Muscle of back (tissue), 11 donors: ENCODE data around the gene ATP8B3. TPM values are rescaled to one million over a fixed set of nuclear protein-coding genes. Genes with fewer than 3 reads are reported as not detected.

Source experiments
- DNase-seq, 3 donors: peaks; one replicate each; pipeline versions ENCODE4 v3.0.0 to v3.0.0-alpha.2; 2013
- polyA plus RNA-seq, 10 donors: library from polyadenylated mRNA; unstranded; fragments of 120-200 nt; gene quantifications; one replicate each; pipeline ENCODE4 v1.2.1, GENCODE V29; 2013; ENCODE audit not compliant: insufficient read length in 10 of 10

Gene ATP8B3
- polyA plus RNA-seq, 10 donors: 0.51 to 0.80 (median 0.70) TPM

DNA sequence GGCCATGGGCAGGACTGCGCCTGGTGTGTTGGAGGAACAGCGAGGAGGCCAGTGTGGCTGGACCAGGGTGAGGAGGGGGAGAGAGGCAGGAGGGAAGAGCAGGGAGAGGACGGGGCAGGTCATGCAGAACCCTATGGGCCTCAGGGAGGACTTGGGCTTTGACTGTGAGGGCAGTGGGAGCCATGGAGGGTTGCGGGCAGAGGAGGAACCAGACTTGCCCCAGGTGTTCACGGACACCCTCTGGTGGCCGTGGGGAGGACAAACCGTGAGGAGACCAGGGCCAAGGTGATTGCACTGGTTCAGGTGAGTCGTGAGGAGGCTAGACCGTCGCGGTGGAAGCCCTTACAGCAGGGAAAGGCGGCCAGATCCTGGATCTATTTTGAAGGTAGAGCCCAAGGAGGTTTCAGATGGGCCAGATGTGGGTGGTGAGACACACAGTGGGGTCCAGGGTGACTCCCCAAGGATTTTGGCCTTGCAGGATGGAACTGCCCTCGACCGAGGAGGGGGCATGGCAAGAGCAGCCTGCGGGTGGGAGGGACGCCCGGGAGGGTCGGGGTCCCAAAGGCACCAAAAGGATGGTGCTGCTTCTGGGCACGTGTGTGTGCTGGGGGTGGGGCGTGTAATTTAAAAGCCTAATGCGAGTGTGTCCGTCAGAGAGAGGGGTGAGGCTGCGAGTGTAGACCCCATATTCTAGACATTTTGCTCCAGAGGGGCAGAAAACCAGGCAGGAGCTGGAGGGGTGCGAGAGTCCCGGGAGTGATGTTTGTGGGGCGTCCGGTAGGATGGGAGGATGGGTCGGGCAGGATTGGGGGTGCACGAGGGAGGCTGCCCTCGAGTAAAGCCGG, 39.0 kb upstream of the ATP8B3 start:
- no peak for DNase-seq

DNA sequence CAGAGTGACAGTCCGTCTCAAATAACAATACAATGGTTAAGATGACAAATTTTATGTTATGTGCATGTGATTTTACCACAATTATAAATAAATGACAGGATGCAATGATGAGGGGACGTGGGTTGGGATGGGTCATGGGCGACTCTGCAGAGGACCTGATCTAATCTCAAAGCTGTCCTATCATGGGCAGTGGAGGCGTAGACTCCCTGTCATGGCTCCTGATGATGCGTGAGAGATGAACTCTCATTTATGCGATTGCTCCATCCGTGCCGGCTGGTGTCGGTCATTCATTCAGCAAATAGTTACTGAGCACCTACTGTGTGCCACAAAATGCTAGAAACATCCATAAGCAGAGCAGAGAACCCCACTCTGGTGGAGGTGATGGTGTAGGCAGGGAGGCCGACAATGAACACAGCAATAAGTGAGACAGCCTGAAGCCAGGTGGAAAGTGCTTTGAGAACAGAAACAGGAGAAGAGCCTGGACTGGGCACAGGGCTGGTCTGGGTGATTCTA, 37.9 kb upstream of the ATP8B3 start:
- no peak for DNase-seq

DNA sequence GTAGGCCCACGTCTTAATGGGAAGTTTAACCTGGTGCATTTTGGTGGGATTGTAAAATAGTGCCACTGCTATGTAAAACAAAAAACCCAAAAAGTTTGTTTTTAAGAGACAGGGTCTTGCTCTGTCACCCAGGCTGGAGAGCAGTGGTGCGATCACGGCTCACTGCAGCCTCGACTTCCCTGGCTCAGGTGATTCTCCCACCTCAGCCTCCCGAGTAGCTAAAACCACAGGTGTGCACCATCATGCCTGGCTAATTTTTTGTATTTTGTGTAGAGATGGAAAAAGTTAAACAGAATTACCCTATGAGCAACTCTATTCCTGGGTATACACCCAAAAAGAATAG, 37.0 kb upstream of the ATP8B3 start:
- no peak for DNase-seq

DNA sequence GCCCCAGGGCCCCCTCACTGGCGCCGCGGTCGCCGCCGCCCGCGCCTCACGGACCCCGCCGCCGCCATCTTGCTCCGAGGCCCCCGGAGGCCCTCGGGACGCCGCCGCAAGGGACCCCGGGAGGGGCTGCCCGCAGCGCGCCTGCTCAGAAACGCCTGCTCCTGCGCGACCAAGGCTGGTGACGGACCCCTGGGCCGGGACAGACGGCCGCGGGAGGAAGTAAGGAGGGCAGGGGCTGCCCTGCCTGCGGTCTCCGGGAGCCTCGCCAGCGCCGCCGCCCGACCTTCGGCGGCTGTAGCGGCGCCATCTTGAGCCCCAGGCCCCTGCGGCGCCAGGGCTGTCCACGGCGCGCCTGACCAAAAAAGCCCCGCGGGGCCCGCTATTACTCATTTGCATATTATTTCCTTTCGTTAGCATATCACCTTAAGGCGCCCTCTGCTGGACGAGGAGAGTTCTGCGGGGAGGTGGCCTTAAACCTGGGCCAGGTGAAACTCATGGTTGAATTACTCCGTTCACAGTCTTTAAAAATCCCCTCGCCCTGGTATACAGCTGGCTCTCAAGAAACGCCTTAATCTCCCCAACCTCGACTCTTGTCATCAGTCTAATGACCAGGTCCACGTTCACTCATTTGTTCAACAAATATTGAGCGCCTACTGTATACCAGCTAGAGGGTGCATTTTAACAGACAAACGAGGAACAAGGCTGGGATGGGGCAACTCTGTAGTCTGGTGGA, 36.5 kb upstream of the ATP8B3 start, which contains the start of gene REXO1:
TSS of gene REXO1 (minus strand) at position 85 of the 733 bp plus-strand sequence. CDS start 125 bp downstream, outside the sequence.
- DNase-seq: peak; percentile 94 to 99 (median 96)

- peak in 2 of 3 donors; percentile 54 to 70 for DNase-seq
Measured at GRCh38 chr19:1847684-1848398, 35.8 kb upstream of the ATP8B3 start.

DNA sequence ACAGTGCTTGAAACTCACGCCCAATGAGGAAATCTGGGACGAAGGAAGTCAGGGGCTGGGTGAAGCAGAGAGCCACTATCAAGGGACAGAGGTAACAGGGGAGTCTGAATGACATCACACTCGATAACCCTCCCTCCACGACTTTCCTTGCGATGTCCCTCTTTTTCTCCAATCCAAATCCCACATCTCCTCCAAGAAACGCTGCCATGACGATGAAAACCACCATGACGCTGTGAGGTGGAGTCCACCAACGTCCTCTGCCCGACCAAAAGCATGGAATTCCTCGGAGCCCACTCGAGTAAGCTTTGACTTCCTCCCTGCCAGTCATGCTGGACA, 35.2 kb upstream of the ATP8B3 start:
- no peak for DNase-seq

DNA sequence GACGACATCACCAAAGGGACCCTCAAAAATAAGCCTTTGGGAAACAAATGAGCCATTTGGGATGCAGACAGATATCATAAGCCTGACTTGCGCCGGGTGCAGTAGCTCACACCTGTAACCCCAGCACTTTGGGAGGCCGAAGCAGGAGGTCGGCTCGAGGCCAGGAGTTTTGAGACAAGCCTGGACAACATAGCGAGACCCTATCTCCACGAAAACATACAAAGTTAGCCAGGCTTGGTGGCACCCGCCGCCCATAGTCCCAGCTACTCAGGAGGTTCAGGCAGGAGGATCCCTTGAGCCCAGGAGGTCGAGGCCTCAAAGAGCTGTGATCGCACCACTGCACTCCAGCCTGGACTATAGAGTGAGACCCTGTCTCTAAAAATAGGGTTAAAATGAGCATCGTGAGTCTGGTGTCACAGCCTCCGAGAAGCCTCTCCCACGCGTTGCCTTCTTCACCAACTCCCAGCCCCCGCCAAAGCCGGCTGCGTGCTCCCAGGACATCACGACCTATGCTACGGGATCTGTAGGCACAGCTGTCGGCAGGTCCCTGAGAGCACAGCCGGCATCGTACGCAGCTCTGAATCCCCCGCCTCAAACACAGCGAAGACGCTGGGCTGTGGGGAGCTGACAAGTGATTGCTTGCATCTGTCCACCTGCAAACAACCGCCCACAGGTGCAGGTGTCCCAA, 34.6 kb upstream of the ATP8B3 start:
- no peak for DNase-seq

DNA sequence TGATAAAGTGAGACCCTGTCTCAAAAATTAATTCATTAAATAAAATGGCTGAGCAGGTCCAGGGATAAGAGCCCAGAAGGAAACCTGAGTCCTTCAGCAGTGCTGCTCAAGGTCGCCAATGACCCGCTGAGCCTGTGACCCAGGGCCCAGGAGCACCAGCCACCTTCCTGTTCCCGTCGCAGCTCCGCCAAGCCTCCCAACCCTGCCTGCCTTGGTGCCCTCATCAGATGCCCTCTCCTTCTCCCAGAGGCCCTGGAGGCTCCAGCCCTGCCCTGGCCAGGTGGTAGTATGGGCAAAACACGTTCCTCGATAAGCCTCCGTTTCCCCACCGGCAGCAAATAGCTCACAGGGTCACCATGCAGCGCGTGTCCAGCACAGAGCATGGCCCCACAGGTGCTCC, 33.6 kb upstream of the ATP8B3 start:
- DNase-seq: no peak

- no peak for DNase-seq
Measured at GRCh38 chr19:1845125-1845515, 33.0 kb upstream of the ATP8B3 start.

DNA sequence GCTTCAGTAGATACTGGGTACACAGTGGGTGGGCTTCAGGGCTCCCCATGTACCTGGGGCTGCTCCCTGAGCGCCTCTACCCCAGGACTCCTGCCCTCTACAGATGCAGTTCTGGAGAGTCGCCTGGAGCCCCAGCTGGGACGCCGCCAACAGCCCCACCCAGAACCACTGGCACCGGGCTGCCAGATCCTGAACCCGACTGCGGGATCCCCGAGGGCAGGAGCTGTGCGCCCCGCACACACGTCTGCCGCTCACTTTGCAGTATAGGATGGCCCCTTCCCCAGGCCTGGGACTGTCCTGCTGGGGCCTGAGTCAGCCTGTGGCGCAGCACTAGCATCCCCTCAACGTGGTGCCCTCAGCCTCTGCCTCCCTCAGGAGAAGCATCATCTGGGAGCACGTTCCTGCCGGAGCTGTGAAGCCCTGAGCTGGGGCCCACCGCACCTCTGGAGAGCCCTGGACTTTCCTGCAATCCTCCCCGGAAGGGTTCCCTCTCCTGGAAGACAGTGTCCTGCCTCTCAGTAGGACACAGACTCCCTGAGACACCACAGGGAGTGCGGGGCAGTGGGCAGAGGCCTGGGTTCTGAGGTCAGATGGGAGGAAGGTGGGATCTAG, 32.5 kb upstream of the ATP8B3 start:
- DNase-seq: no peak

DNA sequence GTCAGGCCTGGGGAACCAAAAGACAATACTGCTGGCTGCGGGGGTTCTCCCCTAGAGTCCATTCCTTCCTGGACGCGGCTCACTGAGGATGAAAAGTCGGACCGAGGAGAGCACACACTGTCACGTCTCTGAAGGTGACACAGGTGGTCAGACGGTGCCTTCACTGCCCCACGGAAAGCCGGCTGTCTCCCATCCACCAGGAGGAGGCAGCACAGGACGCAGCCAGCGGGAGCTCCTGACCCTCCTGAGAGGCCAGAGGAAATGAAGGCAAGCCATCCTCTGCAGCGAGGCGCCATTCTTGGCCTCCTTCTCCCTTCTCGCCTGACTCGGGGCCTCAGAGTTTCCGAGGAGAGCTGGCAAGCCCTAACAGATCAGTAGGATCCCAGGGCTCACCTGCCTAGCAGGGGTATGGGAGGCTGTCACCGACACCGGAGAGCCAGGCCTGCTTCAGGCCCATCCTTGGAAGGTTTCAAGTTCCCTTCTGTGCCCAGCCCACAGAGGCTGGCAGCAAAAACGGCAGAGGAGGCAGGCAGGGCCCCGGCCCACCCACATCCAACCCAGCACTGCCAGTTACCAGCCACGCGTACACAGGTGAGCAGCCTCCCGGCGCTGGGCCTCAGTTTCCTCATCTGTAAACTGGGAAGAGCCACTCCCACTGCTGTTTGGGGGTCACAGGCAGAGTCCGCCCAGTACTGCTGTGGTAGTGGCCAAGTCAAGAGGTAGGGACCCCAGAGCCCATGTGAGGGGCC, 31.7 kb upstream of the ATP8B3 start:
- peak in 1 of 3 donors; percentile 39 for DNase-seq

GRCh38 chr19:1843116-1843515, 31.0 kb upstream of the ATP8B3 start:
- no peak for DNase-seq

DNA sequence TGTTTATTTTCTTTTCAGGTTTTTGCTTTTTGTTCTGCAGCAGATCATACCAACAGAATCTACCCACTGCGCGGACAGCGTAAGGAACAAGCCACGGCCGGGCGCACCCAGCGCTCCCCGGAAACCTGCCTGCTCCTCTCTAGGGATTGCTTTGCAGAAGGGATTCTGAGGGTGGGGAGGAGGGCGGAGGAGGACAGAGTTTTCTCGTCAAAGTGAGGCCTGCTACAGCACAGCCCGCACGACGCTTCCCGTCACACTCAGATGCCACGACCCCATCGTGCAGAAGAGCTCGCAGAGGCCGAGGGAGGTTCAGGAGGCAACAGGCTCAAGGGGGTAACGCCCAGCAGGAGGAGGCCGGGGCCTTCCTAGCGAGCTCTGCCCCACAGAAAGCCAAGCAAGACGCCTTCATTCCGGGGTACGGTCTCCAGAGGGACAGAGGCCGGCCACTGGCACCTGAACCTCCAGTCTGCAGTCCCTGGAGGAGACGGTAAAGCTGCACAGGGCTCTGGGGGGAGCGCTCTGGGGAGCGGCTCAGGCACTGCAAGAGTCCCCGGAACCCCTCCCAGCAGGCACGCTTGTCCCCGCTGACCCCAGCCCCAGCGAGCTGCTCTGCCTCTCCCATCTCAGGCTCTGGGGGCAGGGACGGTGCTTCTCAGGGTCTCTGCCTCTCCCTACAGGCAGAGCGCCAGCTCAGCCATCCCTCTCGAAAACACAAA, 29.3 kb upstream of the ATP8B3 start:
- DNase-seq: no peak

DNA sequence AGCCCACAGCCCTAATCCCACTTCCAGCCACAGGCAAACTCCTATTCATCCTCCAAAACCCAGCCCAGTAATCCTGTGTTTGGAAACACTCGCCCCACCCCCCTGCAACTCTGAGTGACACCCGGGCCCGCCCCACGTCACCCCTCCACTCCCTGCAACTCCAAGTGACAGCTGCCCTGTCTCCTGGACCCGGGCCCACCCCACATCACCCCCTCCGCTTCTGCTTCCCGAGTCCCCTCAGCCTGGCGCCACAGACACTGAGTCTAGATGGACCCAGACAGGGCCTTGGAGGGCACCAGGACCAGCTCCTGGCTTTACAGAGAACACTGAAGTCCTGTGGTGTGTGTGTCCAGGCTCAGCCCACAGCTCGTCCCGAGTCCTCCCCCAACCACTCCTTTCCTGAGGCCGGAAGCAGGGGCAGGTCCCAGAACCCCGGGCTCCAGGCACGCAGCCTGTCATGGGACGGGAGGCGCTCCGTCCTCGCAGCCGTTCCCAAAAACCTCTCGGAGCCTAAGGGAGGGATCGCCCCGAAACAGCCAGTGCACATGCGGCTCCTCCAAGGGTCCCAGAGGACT, 28.6 kb upstream of the ATP8B3 start:
- peak in 1 of 3 donors; percentile 78 for DNase-seq

DNA sequence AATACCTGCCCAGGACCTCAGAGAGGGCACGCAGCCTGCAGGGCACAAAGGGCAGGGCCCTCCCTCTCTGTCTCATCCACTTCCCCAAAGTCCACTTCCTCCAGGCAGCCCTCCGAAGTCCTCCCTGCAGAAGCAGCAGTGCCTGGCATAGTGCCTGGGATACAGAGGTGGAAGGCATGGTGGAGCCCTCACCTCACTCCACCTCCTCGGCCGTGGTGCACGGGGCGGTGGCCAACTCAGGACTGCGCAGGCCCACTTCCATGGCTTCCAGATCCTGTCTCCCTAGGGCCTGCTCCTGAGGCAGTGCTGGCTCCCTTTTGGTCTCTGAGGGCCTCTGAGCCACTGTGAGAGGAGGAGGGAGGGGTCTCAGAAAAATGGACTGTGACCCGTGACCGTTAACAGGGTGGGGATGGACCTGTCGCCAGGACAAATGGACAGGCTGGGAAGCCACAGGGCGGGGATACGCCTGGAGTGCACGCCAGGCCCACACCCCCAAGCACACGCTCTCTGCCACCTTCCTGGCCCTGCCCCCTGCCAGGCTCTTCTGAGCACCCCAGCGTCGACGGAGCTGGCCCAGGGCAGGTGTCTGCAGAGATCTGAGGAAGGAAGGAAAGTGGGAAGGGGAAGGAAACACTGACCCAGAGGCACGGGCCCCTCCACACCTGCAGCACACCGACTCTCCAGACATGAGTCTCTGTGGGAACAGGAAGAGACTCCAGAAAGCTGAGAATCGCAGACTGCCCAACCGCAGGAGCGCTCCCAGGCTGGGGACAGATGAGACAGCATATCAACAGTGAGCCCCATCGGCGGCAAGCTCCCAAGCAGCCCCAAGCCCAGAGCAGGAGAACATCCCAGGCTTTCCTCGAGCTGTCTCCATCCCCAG, 27.8 kb upstream of the ATP8B3 start:
- DNase-seq: no peak

DNA sequence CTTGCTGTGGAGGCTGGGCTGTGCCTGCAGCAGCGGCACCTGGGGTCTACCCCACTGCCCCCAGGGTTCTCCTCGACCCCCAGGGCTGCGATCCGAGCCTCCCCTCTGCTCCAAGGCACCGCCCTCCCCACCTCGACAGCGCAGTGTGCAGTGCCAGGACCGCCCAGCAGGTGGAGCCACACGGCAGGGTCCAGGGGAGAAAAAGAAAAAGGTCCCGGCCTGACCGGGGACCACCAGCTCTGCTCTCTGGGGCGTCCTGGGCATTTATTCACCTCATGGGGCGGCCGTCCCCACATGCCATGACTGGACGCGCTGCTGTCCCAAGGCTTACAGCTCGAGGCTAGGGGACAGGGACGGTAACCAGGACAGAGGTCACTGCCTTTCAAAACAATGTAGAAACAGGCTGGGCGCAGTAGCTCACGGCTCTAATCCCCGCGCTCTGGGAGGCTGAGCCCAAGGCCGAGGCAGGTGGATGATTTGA, 25.6 kb upstream of the ATP8B3 start:
- DNase-seq: peak in 1 of 3 donors; percentile 57

GRCh38 chr19:1837222-1837565, 25.1 kb upstream of the ATP8B3 start:
- no peak for DNase-seq

- no peak for DNase-seq
Measured at GRCh38 chr19:1836458-1837221, 24.6 kb upstream of the ATP8B3 start.
